Measurements from ENCODE around the gene NUTF2. TPM values are rescaled to one million over a fixed set of nuclear protein-coding genes. Genes with fewer than 3 reads are reported as not detected.
A peak's percentile ranks its signal among the peaks of the same experiment; 100 is the strongest.

NUTF2 gene
- total and polyA plus RNA-seq, 2 of the 4 experiments (the other 2 are of a cell fraction) = 42.7 to 361 TPM

DNA sequence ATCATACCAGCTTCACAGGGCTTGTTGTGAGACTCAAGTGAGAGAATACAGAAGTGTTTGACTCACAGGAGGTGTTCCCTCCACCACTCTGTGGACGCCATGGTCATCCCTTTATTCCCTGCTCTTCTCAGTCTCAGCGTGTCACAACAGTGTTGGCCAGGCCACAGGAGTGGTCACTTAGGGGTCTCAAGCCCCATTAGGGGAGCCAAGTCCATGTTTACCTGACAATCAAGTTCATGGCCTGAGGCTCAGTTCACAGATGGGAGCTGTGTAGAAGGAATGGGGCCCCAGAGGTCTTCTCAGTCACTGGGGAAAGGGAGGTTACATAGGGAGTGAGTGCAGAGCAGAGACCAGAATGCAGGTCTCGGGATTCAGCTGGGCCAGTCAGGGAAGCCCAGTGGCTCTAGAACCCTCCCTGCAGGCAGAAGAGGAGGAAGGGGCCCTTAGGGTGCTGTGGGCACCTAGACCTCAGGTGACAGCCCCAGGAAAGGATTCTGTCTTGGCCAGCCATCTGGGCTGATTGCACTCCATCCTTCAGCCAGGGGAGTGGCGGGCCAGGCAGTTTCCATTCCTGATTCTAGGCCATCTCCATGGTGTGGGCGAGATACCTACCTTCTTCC lies 10.3 kb downstream of the NUTF2 start:
- no peak overlapping the region for H2BK5ac ChIP-seq (ENCODE audit: low read depth, low read length, poor library complexity, severe bottlenecking)
- H4K8ac ChIP-seq (ENCODE audit: low read depth in 2 of 2, low read length in 2 of 2) = no peak overlapping the region
- peaks cover 23 to 85% of the 10 kb centered on the region in 2 experiments for H3K79me1 ChIP-seq (ENCODE audit: low read depth in 1 of 2, low read length in 2 of 2)
- H3K18ac ChIP-seq (ENCODE audit: low read depth, low read length) = no peak overlapping the region
- no peak overlapping the region for H2BK20ac ChIP-seq (ENCODE audit: low read depth, low read length)
- ATAC-seq (ENCODE audit: low read depth) = peak; percentile 3; the same call in 1 of the 2 replicates
- H3K9me1 ChIP-seq (ENCODE audit: insufficient read depth, low read length) = peaks cover 57% of the 10 kb centered on the region
- H2AK9ac ChIP-seq (replicated peaks; ENCODE audit: low read depth, low read length, poor library complexity) = no peak overlapping the region
- no peak overlapping the region for H4K5ac ChIP-seq (ENCODE audit: low read depth, low read length)
- no peaks in the 10 kb centered on the region for H3K9me3 ChIP-seq (ENCODE audit: control insufficient read depth, insufficient read depth, low read length)
- H3K4me3 ChIP-seq (ENCODE audit: insufficient read depth, low read depth, low read length) = no peak overlapping the region
- H3K23ac ChIP-seq (ENCODE audit: low read depth, low read length) = no peak overlapping the region
- in situ Hi-C loops (cut with MboI; ENCODE audit: low sequenced_read_pairs) = no loop called here
- ChIA-PET CTCF (interaction anchor here (1.3 to 2.0 kb wide), 2 partner anchors 27 to 40 kb away, joined by 4 to 8 read pairs; partner anchors contain the start of gene NRN1L), POLR2A (ENCODE audit: unreplicated experiment) (no interaction called here)
- H3K4me1 ChIP-seq (ENCODE audit: control insufficient read depth, insufficient read depth, low read length) = peaks cover 18% of the 10 kb centered on the region
- no peak overlapping the region for H2AK5ac ChIP-seq (ENCODE audit: low read depth, low read length)
- H4K91ac ChIP-seq (ENCODE audit: insufficient read depth, low read depth, low read length) = no peak overlapping the region
- no peak overlapping the region for H3K27ac ChIP-seq (ENCODE audit: insufficient read depth, low read length)
- no peak overlapping the region for H3K4me2 ChIP-seq (ENCODE audit: low read depth, low read length)
- peaks cover 95% of the 10 kb centered on the region for H4K20me1 ChIP-seq (ENCODE audit: insufficient read depth, low read length)
- no peak overlapping the region for H3K9ac ChIP-seq (ENCODE audit: low read depth, low read length)
- DNase-seq = no peak
- H3K14ac ChIP-seq (replicated peaks; ENCODE audit: low read depth, low read length) = no peak overlapping the region
- H3K56ac ChIP-seq (ENCODE audit: extremely low read depth, insufficient read depth, low read length) = no peak overlapping the region
- H3K36me3 ChIP-seq (ENCODE audit: control insufficient read depth, insufficient read depth, low read length) = peaks cover 17% of the 10 kb centered on the region
- TF ChIP-seq CHD1 (IDR thresholded peaks at IDR 0.05; ENCODE audit: low read depth, low read length) = no peak
- TF ChIP-seq FOS (IDR thresholded peaks at IDR 0.05; ENCODE audit: low read depth, low read length) = no peak
- no peak for TF ChIP-seq BHLHE40 (IDR thresholded peaks at IDR 0.05; ENCODE audit: low read depth, low read length)
- TF ChIP-seq, protein P1, sequence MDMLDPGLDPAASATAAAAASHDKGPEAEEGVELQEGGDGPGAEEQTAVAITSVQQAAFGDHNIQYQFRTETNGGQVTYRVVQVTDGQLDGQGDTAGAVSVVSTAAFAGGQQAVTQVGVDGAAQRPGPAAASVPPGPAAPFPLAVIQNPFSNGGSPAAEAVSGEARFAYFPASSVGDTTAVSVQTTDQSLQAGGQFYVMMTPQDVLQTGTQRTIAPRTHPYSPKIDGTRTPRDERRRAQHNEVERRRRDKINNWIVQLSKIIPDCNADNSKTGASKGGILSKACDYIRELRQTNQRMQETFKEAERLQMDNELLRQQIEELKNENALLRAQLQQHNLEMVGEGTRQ (IDR thresholded peaks at IDR 0.05; ENCODE audit: low read depth, low read length) = no peak
- TF ChIP-seq NFE2L2 (IDR thresholded peaks at IDR 0.05; ENCODE audit: low read depth, low read length) = no peak
- TF ChIP-seq SMC3 (IDR thresholded peaks at IDR 0.05; ENCODE audit: low read depth, low read length) = no peak
- no peak for TF ChIP-seq MXI1 (IDR thresholded peaks at IDR 0.05; ENCODE audit: borderline replicate concordance, low read depth, low read length)
- TF ChIP-seq RFX5 (IDR thresholded peaks at IDR 0.05; ENCODE audit: low read depth, low read length) = no peak
- TF ChIP-seq MAZ (IDR thresholded peaks at IDR 0.05; ENCODE audit: borderline replicate concordance, low read depth, low read length) = no peak
- TF ChIP-seq, protein P2, sequence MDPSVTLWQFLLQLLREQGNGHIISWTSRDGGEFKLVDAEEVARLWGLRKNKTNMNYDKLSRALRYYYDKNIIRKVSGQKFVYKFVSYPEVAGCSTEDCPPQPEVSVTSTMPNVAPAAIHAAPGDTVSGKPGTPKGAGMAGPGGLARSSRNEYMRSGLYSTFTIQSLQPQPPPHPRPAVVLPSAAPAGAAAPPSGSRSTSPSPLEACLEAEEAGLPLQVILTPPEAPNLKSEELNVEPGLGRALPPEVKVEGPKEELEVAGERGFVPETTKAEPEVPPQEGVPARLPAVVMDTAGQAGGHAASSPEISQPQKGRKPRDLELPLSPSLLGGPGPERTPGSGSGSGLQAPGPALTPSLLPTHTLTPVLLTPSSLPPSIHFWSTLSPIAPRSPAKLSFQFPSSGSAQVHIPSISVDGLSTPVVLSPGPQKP (IDR thresholded peaks at IDR 0.05; ENCODE audit: borderline replicate concordance, low read depth, low read length) = no peak
- TF ChIP-seq CEBPB (IDR thresholded peaks at IDR 0.05; ENCODE audit: low read depth, low read length) = no peak
- TF ChIP-seq, protein P3, sequence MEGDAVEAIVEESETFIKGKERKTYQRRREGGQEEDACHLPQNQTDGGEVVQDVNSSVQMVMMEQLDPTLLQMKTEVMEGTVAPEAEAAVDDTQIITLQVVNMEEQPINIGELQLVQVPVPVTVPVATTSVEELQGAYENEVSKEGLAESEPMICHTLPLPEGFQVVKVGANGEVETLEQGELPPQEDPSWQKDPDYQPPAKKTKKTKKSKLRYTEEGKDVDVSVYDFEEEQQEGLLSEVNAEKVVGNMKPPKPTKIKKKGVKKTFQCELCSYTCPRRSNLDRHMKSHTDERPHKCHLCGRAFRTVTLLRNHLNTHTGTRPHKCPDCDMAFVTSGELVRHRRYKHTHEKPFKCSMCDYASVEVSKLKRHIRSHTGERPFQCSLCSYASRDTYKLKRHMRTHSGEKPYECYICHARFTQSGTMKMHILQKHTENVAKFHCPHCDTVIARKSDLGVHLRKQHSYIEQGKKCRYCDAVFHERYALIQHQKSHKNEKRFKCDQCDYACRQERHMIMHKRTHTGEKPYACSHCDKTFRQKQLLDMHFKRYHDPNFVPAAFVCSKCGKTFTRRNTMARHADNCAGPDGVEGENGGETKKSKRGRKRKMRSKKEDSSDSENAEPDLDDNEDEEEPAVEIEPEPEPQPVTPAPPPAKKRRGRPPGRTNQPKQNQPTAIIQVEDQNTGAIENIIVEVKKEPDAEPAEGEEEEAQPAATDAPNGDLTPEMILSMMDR (conservative IDR thresholded peaks at IDR 0.05; ENCODE audit: low read depth, low read length) = no peak
- H2BK120ac ChIP-seq (ENCODE audit: low read depth, low read length) = no peak overlapping the region
- H2AFZ ChIP-seq (replicated peaks; ENCODE audit: low read length, poor library complexity) = no peak overlapping the region
- H3K27me3 ChIP-seq (ENCODE audit: control insufficient read depth, insufficient read depth, low read length) = no peaks in the 10 kb centered on the region
- no peak overlapping the region for H2BK15ac ChIP-seq (ENCODE audit: low read depth, low read length)
- WGBS, 2 experiments (ENCODE audit: extremely low coverage in 2 of 2, insufficient read length in 1 of 2) = 80% methylated on average over 1 of the region's 5 CpGs; no CpG with 5 or more reads in 1 of the 2 experiments
- dilution Hi-C loops (cut with HindIII; ENCODE audit: low sequenced_read_pairs, unreplicated experiment) = no loop called here
- intact Hi-C loops (cut with micrococcal nuclease) = no loop called here
- no TSS peak for BruUV-seq (replicated peaks)
- H3K4ac ChIP-seq (ENCODE audit: low read depth, low read length) = no peak overlapping the region
